HepG2 (cell line): Measurements from ENCODE around the gene UTP20.
"Not testable (repeated sequence)": the region's sequence is repeated elsewhere in the genome, so short reads cannot be mapped to it uniquely, and the experiment has no call there.

Source experiments
- FOXM1 ChIP-seq: sonication (generic); formaldehyde crosslinking; IDR thresholded peaks from 2 replicates; pipeline ENCODE4 v1.5.0; 2020; ENCODE audit warnings: missing genetic modification reagents
- GATAD2A ChIP-seq: IDR thresholded peaks from 2 replicates; pipeline ENCODE4 v1.6.1; 2016
- HNRNPK ChIP-seq: fragments of 200-400 bp; formaldehyde crosslinking; IDR thresholded peaks from 2 replicates; pipeline ENCODE4 v1.6.1; 2018; ENCODE audit warnings: low read length, low read depth, moderate library complexity, mild to moderate bottlenecking; ENCODE audit not compliant: poor library complexity, severe bottlenecking
- MBNL3 ChIP-seq: fragments of 250-450 bp; sonication (Bioruptor Pico); conservative IDR thresholded peaks from 2 replicates; pipeline ENCODE4 v1.8.0; 2022; ENCODE audit warnings: mild to moderate bottlenecking, inconsistent platforms
- POLR2AphosphoS5 ChIP-seq: IDR thresholded peaks from 2 replicates; pipeline ENCODE4 v1.6.1; 2012; ENCODE audit warnings: low read depth, low read length
- YY1 ChIP-seq: IDR thresholded peaks from 2 replicates; pipeline ENCODE4 v1.6.1; 2011; ENCODE audit warnings: low read length, low read depth, moderate library complexity, mild to moderate bottlenecking; ENCODE audit not compliant: insufficient read depth, insufficient replicate concordance
- ZBTB34 ChIP-seq: sonication (generic); formaldehyde crosslinking; IDR thresholded peaks from 2 replicates; pipeline ENCODE4 v1.8.0; 2022; ENCODE audit warnings: mild to moderate bottlenecking, missing genetic modification reagents
- ZFYVE20 ChIP-seq: sonication (generic); formaldehyde crosslinking; IDR thresholded peaks from 2 replicates; pipeline ENCODE4 v1.8.0; 2023; ENCODE audit warnings: low read depth, mild to moderate bottlenecking, moderate library complexity, missing genetic modification reagents, borderline replicate concordance
- ZNF589 ChIP-seq: sonication (generic); formaldehyde crosslinking; conservative IDR thresholded peaks from 2 replicates; pipeline ENCODE4 v1.8.0; 2022; ENCODE audit warnings: mild to moderate bottlenecking, moderate library complexity, missing genetic modification reagents

DNA sequence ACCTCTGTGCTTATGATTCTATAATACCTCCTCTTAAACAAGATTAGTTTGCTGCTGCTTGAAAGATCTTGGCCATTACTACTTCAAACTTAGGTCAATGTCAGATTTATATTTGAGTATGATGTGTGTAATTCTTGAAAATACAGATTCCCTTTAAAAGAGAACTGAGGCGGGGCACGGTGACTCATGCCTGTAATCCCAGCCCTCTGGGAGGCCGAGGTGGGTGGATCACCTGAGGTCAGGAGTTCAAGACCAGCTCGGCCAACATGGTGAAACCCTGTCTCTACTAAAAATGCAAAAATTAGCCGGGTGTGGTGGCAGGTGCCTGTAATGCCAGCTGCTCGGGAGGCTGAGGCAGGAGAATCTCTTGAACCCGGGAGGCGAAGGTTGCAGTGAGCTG lies 130.3 kb downstream of the UTP20 start:
- not testable (repeated sequence) for TF ChIP-seq YY1; ZBTB34; ZFYVE20 (CRISPR knock-in tag); HNRNPK; ZNF589 (CRISPR knock-in tag); GATAD2A; FOXM1; POLR2AphosphoS5; MBNL3
